SW480 (cell line): ENCODE results near the gene TSR1.
"Not testable (repeated sequence)": the region's sequence is repeated elsewhere in the genome, so short reads cannot be mapped to it uniquely, and the experiment has no call there.

Experiments
- DNase-seq: peaks from one replicate; pipeline ENCODE4 v3.0.0-alpha.2; 2016; ENCODE audit warnings: low spot score

The TSR1 gene

GRCh38 chr17:2336852-2337543 lies 741 bp upstream of the TSR1 start, which contains the start of gene SGSM2:
Gene SGSM2 (plus strand): TSS chr17:2337501. CDS start chr17:2337689, 188 bp downstream.
- peak; percentile 43 for DNase-seq

GRCh38 chr17:2335726-2336214 lies 487 bp downstream of the TSR1 start:
- DNase-seq = no peak

- DNase-seq = no peak
Observed at GRCh38 chr17:2331303-2331702, 5.0 kb downstream of the TSR1 start.

- no peak for DNase-seq
Observed at GRCh38 chr17:2323629-2324314, 12.5 kb downstream of the TSR1 start.

GRCh38 chr17:2321399-2321798 lies 14.9 kb downstream of the TSR1 start:
- DNase-seq = no peak

- no peak for DNase-seq
Observed at GRCh38 chr17:2319051-2319450, 17.2 kb downstream of the TSR1 start.

GRCh38 chr17:2317796-2318195 lies 18.5 kb downstream of the TSR1 start:
- DNase-seq = no peak

- DNase-seq = not testable (repeated sequence)
Observed at GRCh38 chr17:2316916-2317205, 19.4 kb downstream of the TSR1 start.

GRCh38 chr17:2312736-2313135 lies 23.5 kb downstream of the TSR1 start:
- no peak for DNase-seq

- DNase-seq = no peak
Observed at GRCh38 chr17:2309338-2310154, 26.7 kb downstream of the TSR1 start.

- DNase-seq = no peak
Observed at GRCh38 chr17:2304931-2305330, 31.3 kb downstream of the TSR1 start.

GRCh38 chr17:2303204-2304188 lies 32.8 kb downstream of the TSR1 start, which contains the start of the genes SMG6 and SRR:
Gene SMG6 (minus strand): TSS chr17:2303785. CDS start chr17:2303720, 65 bp downstream.
Gene SRR (plus strand): TSS chr17:2303950. CDS start chr17:2315561, 11,611 bp downstream.
- peak; percentile 79 for DNase-seq

- peak; percentile 9 for DNase-seq
Observed at GRCh38 chr17:2302778-2303203, 33.5 kb downstream of the TSR1 start.

- no peak for DNase-seq
Observed at GRCh38 chr17:2299756-2300155, 36.5 kb downstream of the TSR1 start.

GRCh38 chr17:2299136-2299535 lies 37.1 kb downstream of the TSR1 start:
- no peak for DNase-seq

GRCh38 chr17:2297023-2297422 lies 39.2 kb downstream of the TSR1 start:
- no peak for DNase-seq

GRCh38 chr17:2295575-2295974 lies 40.7 kb downstream of the TSR1 start:
- peak; percentile 63 for DNase-seq

GRCh38 chr17:2292100-2292499 lies 44.2 kb downstream of the TSR1 start:
- no peak for DNase-seq

GRCh38 chr17:2289878-2290478 lies 46.3 kb downstream of the TSR1 start:
- no peak for DNase-seq

- DNase-seq = no peak
Observed at GRCh38 chr17:2283302-2283701, 53.0 kb downstream of the TSR1 start.
